ENCODE data around the gene LGI4.

The LGI4 gene

GRCh38 chr19:35118268-35119020 lies 16.4 kb downstream of the LGI4 start:
- Histone ChIP-seq H4K8ac (ENCODE audit: low read depth, low read length) (no peak overlapping the region), H3K14ac (ENCODE audit: low read length) (no peak overlapping the region), H3K23ac (ENCODE audit: low read depth, low read length, poor library complexity) (no peak overlapping the region), H2BK5ac (ENCODE audit: low read length) (no peak overlapping the region), H3K36me3 (replicated peaks in 1 of 2; ENCODE audit: control insufficient read depth in 2 of 2, insufficient read depth in 2 of 2, low read length in 2 of 2) (no peaks in the 10 kb centered on the region), H3K18ac (ENCODE audit: low read length) (peak overlapping the region; percentile 19), H4K91ac (ENCODE audit: low read depth, low read length, poor library complexity) (no peak overlapping the region), H3K4me3 (ENCODE audit: low read length in 2 of 2) (no peak overlapping the region), H2AK5ac (ENCODE audit: low read depth, low read length) (peak overlapping the region; percentile 47), H3K4me1 (ENCODE audit: control insufficient read depth in 2 of 2, insufficient read depth in 1 of 2, low read depth in 1 of 2, low read length in 2 of 2) (peaks cover 5 to 21% of the 10 kb centered on the region in 2 donors), H3K9me3 (replicated peaks in 1 of 2; ENCODE audit: control insufficient read depth in 2 of 2, insufficient read depth in 1 of 2, low read depth in 1 of 2, low read length in 2 of 2) (no peaks in the 10 kb centered on the region), H2BK15ac (ENCODE audit: low read length) (peak overlapping the region; percentile 46), H3K27ac (replicated peaks; ENCODE audit: low read length) (no peak overlapping the region), H3K4me2 (ENCODE audit: insufficient read depth, low read length, poor library complexity, severe bottlenecking) (no peak overlapping the region), H2BK120ac (ENCODE audit: low read depth, low read length) (no peak overlapping the region), H2BK12ac (ENCODE audit: low read length) (no peak overlapping the region), H3K27me3 (ENCODE audit: control insufficient read depth in 3 of 3, insufficient read depth in 3 of 3, low read depth in 1 of 3, low read length in 3 of 3) (peaks cover 0 to 35% (median 0%) of the 10 kb centered on the region in 3 experiments), H3K79me1 (ENCODE audit: low read depth, low read length) (no peaks in the 10 kb centered on the region), H3K9ac (ENCODE audit: low read depth, low read length, poor library complexity) (no peak overlapping the region), H3K4ac (ENCODE audit: low read length) (no peak overlapping the region), H2AFZ (ENCODE audit: low read length) (no peak overlapping the region)
- no peak for DNase-seq (ENCODE audit: low spot score)
- WGBS, 2 donors (ENCODE audit: extremely low coverage in 2 of 2, insufficient read length in 2 of 2, insufficient replicate concordance in 1 of 2), result no CpG with 5 or more reads among the region's 13 CpGs

DNA sequence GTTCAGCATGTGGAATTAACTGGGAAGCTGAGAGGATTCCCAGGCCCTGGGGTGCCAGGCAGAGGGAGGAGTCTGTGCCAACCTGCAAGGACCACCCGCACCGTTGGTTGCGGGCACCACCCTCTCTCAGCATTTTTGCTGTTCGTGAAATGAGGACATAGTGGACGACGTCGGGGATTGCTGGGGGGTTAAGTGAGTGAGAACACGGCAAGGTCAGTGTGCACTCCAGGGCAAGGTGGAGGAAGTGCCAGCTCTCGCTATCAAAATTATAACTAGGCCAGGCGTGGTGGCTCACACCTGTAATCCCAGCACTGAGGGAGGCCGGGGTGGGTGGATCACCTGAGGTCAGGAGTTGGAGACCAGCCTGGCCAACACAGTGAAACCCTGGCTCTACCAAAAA lies 17.1 kb downstream of the LGI4 start:
- Histone ChIP-seq H3K79me1 (ENCODE audit: low read depth, low read length) (no peaks in the 10 kb centered on the region), H3K27me3 (ENCODE audit: control insufficient read depth in 3 of 3, insufficient read depth in 3 of 3, low read depth in 1 of 3, low read length in 3 of 3) (peaks cover 0 to 31% (median 0%) of the 10 kb centered on the region in 3 experiments), H3K9ac (ENCODE audit: low read depth, low read length, poor library complexity) (no peak overlapping the region), H2AFZ (ENCODE audit: low read length) (no peak overlapping the region), H2AK5ac (ENCODE audit: low read depth, low read length) (no peak overlapping the region), H3K14ac (ENCODE audit: low read length) (no peak overlapping the region), H3K4me3 (ENCODE audit: low read length in 2 of 2) (no peak overlapping the region), H2BK12ac (ENCODE audit: low read length) (no peak overlapping the region), H3K18ac (ENCODE audit: low read length) (peak overlapping the region; percentile 15), H3K4ac (ENCODE audit: low read length) (no peak overlapping the region), H3K9me3 (replicated peaks in 1 of 2; ENCODE audit: control insufficient read depth in 2 of 2, insufficient read depth in 1 of 2, low read depth in 1 of 2, low read length in 2 of 2) (no peaks in the 10 kb centered on the region), H4K8ac (ENCODE audit: low read depth, low read length) (no peak overlapping the region), H3K36me3 (replicated peaks in 1 of 2; ENCODE audit: control insufficient read depth in 2 of 2, insufficient read depth in 2 of 2, low read length in 2 of 2) (no peaks in the 10 kb centered on the region), H3K4me2 (ENCODE audit: insufficient read depth, low read length, poor library complexity, severe bottlenecking) (no peak overlapping the region), H3K27ac (replicated peaks; ENCODE audit: low read length) (no peak overlapping the region), H2BK15ac (ENCODE audit: low read length) (no peak overlapping the region), H2BK120ac (ENCODE audit: low read depth, low read length) (no peak overlapping the region), H2BK5ac (ENCODE audit: low read length) (no peak overlapping the region), H3K4me1 (ENCODE audit: control insufficient read depth in 2 of 2, insufficient read depth in 1 of 2, low read depth in 1 of 2, low read length in 2 of 2) (peaks cover 2 to 14% of the 10 kb centered on the region in 2 donors), H4K91ac (ENCODE audit: low read depth, low read length, poor library complexity) (no peak overlapping the region), H3K23ac (ENCODE audit: low read depth, low read length, poor library complexity) (no peak overlapping the region)
- WGBS, 2 donors (ENCODE audit: extremely low coverage in 2 of 2, insufficient read length in 2 of 2, insufficient replicate concordance in 1 of 2), result no CpG with 5 or more reads among the region's 11 CpGs
- DNase-seq (ENCODE audit: low spot score), result no peak

DNA sequence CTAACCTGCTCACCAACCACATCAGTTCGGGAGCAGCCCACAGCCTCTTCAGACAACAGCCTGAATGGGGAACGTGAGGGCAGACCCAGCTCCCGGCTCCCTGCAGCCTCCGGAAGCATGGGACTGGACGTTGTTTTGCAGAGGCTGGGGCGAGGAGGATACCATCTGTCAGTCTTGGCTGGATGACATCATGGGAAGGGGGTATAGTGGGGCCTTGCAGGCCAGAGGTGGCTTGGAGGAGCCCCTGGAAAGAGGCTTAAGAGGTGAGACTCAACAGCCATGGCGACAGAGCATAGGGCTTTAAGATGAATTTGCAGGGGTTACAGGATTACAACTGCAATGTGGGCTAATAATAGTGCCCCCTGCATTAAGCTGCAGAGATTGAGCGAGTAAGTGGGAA lies 17.7 kb downstream of the LGI4 start:
- Histone ChIP-seq H3K18ac (ENCODE audit: low read length) (peak overlapping the region; percentile 84), H3K4me3 (ENCODE audit: low read length in 2 of 2) (no peak overlapping the region)

DNA sequence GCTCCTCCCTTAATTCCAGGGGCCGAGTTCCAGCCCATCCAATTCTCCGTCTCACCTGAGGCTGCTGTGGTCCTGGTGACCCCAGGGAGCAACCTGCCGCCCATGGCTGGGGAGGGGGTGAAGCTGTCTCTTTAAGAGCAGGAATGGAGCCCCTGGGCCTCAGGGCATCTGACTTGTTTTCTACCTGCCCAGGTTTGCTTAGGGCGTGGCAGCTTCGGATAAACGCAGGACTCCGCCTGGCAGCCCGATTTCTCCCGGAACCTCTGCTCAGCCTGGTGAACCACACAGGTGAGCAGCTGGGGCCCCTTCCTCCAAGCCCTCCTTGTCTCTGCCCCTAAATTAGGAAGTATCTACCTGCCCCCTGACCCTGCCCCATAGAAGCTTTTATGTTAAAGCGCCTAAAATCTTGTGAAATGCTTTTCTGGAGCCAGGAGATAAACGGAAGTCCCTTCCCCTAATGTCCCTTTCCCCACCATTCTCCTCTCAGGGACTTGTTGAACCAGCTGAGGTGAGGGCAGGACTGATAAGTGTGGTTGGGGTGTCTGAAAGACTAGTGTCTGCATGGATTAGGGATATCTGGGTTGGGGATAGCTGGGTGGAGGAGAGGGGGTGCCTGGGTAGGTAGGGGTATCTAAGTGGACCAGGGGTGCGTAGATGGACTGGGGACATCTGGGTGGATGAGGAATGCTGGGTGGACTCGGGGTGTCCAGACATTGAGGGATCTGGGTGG lies 18.6 kb downstream of the LGI4 start:
- DNase-seq (ENCODE audit: low spot score), result no peak
- no peak overlapping the region for H3K4ac ChIP-seq (ENCODE audit: low read length)
- H2BK15ac ChIP-seq (ENCODE audit: low read length), result peak overlapping the region; percentile 77
- H3K27me3 ChIP-seq (ENCODE audit: control insufficient read depth in 3 of 3, insufficient read depth in 3 of 3, low read depth in 1 of 3, low read length in 3 of 3), result peaks cover 0 to 22% (median 0%) of the 10 kb centered on the region in 3 experiments
- H3K9ac ChIP-seq (ENCODE audit: low read depth, low read length, poor library complexity), result no peak overlapping the region
- H3K23ac ChIP-seq (ENCODE audit: low read depth, low read length, poor library complexity), result no peak overlapping the region
- no CpG with 5 or more reads among the region's 13 CpGs for WGBS, 2 donors (ENCODE audit: extremely low coverage in 2 of 2, insufficient read length in 2 of 2, insufficient replicate concordance in 1 of 2)
- H4K91ac ChIP-seq (ENCODE audit: low read depth, low read length, poor library complexity), result no peak overlapping the region
- H3K27ac ChIP-seq (replicated peaks; ENCODE audit: low read length), result no peak overlapping the region
- no peaks in the 10 kb centered on the region for H3K79me1 ChIP-seq (ENCODE audit: low read depth, low read length)
- H3K4me3 ChIP-seq (ENCODE audit: low read length in 2 of 2), result no peak overlapping the region
- H2AFZ ChIP-seq (ENCODE audit: low read length), result no peak overlapping the region
- H3K14ac ChIP-seq (ENCODE audit: low read length), result no peak overlapping the region
- no peaks in the 10 kb centered on the region for H3K36me3 ChIP-seq (replicated peaks in 1 of 2; ENCODE audit: control insufficient read depth in 2 of 2, insufficient read depth in 2 of 2, low read length in 2 of 2)
- peak overlapping the region; percentile 68 for H2AK5ac ChIP-seq (ENCODE audit: low read depth, low read length)
- no peaks in the 10 kb centered on the region for H3K9me3 ChIP-seq (replicated peaks in 1 of 2; ENCODE audit: control insufficient read depth in 2 of 2, insufficient read depth in 1 of 2, low read depth in 1 of 2, low read length in 2 of 2)
- H3K4me1 ChIP-seq (ENCODE audit: control insufficient read depth in 2 of 2, insufficient read depth in 1 of 2, low read depth in 1 of 2, low read length in 2 of 2), result peaks cover 0 to 11% of the 10 kb centered on the region in 2 donors
- H4K8ac ChIP-seq (ENCODE audit: low read depth, low read length), result no peak overlapping the region
- H2BK120ac ChIP-seq (ENCODE audit: low read depth, low read length), result peak overlapping the region; percentile 24
- H3K18ac ChIP-seq (ENCODE audit: low read length), result peak overlapping the region; percentile 84
- H2BK12ac ChIP-seq (ENCODE audit: low read length), result no peak overlapping the region
- peak overlapping the region; percentile 55 for H2BK5ac ChIP-seq (ENCODE audit: low read length)
- H3K4me2 ChIP-seq (ENCODE audit: insufficient read depth, low read length, poor library complexity, severe bottlenecking), result no peak overlapping the region

More for the DNA sequence above, 17.7 kb downstream of the LGI4 start:
- Histone ChIP-seq H2BK5ac (ENCODE audit: low read length) (peak overlapping the region; percentile 55), H3K14ac (ENCODE audit: low read length) (no peak overlapping the region), H4K8ac (ENCODE audit: low read depth, low read length) (no peak overlapping the region), H2AFZ (ENCODE audit: low read length) (no peak overlapping the region), H2AK5ac (ENCODE audit: low read depth, low read length) (peak overlapping the region; percentile 25), H3K4ac (ENCODE audit: low read length) (no peak overlapping the region), H2BK15ac (ENCODE audit: low read length) (no peak overlapping the region), H3K9me3 (replicated peaks in 1 of 2; ENCODE audit: control insufficient read depth in 2 of 2, insufficient read depth in 1 of 2, low read depth in 1 of 2, low read length in 2 of 2) (no peaks in the 10 kb centered on the region), H3K36me3 (replicated peaks in 1 of 2; ENCODE audit: control insufficient read depth in 2 of 2, insufficient read depth in 2 of 2, low read length in 2 of 2) (no peaks in the 10 kb centered on the region), H3K4me2 (ENCODE audit: insufficient read depth, low read length, poor library complexity, severe bottlenecking) (no peak overlapping the region), H3K27me3 (ENCODE audit: control insufficient read depth in 3 of 3, insufficient read depth in 3 of 3, low read depth in 1 of 3, low read length in 3 of 3) (peaks cover 0 to 27% (median 0%) of the 10 kb centered on the region in 3 experiments), H3K4me1 (ENCODE audit: control insufficient read depth in 2 of 2, insufficient read depth in 1 of 2, low read depth in 1 of 2, low read length in 2 of 2) (peaks cover 0 to 11% of the 10 kb centered on the region in 2 donors), H2BK120ac (ENCODE audit: low read depth, low read length) (peak overlapping the region; percentile 24), H4K91ac (ENCODE audit: low read depth, low read length, poor library complexity) (no peak overlapping the region), H3K79me1 (ENCODE audit: low read depth, low read length) (no peaks in the 10 kb centered on the region), H3K9ac (ENCODE audit: low read depth, low read length, poor library complexity) (no peak overlapping the region), H3K27ac (replicated peaks; ENCODE audit: low read length) (no peak overlapping the region), H3K23ac (ENCODE audit: low read depth, low read length, poor library complexity) (no peak overlapping the region), H2BK12ac (ENCODE audit: low read length) (no peak overlapping the region)
- no CpG with 5 or more reads among the region's 8 CpGs for WGBS, 2 donors (ENCODE audit: extremely low coverage in 2 of 2, insufficient read length in 2 of 2, insufficient replicate concordance in 1 of 2)
- DNase-seq (ENCODE audit: low spot score), result no peak
